OCI-M1 (cell line): ENCODE measurements around the gene OLFML2A.
"Not testable (repeated sequence)": the region's sequence is repeated elsewhere in the genome, so short reads cannot be mapped to it uniquely, and the experiment has no call there.

Experiments used
- DNase-seq: peaks from one replicate; lab custom pipeline; 2025; lab: John Stamatoyannopoulos, UW

The OLFML2A gene

GRCh38 chr9:124761196-124761595 lies 15.7 kb upstream of the OLFML2A start:
- DNase-seq, result no peak

DNA sequence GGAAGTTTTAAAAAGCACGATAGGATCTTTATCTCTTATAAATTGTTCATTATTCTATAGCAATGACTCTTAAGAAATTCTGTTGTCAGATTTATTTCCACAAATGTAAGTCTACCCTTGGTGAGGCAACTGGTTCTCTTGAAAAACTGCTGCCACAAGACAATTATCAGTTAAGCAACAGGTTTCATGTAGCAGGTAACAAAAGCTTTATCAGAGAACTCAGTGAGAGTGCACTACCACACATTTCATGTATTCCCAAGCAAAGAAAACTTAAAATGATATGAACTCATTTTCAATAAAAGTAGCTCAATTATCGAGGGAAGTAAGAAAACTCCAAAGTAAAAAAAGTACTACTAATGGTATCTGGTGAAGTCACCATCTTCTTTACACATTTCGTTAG lies 15.2 kb upstream of the OLFML2A start:
- peak; percentile 32 for DNase-seq

DNA sequence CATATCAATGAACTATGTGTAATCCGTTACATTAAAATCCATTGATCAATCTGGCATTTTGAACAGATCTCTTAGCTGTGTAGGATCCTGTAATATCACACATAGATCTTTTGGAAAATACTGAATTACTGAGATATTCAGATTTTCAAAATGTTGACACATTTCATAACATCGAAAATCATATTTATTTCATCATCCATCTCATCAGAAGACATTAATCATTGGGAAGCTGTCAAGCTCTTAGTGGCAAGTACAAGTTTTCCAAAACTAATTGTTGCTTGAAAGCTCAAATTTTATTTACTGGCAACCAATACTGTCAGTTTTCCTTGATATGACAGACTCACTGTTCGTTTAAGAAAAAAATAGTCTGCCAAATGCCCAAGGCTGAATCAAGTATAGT lies 14.3 kb upstream of the OLFML2A start:
- no peak for DNase-seq

GRCh38 chr9:124764774-124765438 lies 12.0 kb upstream of the OLFML2A start:
- DNase-seq, result peak; percentile 83

DNA sequence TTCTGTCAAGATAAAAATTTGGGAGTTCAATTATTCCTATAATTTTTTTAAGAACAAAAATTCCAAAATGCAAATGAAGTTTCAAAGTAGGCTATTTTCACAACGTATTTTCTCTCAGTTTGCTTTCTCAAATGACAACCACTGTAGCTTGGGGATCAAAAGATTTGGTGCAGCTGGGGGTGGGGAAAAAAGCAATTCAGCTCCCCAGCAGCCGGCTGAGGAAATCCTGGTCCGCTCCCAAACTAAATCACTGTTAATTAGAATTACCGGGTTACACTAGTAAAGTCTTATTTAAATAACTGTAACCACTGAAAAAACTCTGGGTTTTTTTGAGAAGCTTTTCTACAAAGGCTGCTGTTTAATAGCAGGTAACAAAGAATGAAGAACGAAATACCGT lies 11.5 kb upstream of the OLFML2A start:
- DNase-seq, result no peak

DNA sequence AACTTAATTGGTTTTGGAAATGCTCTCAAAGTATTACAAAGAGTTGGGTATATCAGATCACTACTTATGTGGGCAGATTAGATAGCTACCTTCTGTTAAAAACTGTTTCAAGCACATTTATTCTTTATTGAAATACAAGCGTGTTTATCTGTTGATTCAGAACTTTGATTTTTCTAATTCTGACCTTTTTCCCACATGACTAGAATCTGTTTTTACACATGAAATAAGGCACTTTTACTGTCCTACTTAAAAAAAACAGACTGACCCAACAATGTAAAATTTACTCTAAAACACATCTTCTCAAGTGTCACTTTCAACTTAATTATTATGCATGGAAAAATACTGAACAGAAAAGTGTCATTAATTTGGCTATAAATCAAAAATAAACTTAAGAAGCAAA lies 10.6 kb upstream of the OLFML2A start:
- no peak for DNase-seq

GRCh38 chr9:124766815-124767554 lies 9.9 kb upstream of the OLFML2A start:
- DNase-seq, result peak; percentile 48

- DNase-seq, result peak; percentile 68
Observed at GRCh38 chr9:124767821-124768220, 9.1 kb upstream of the OLFML2A start.

DNA sequence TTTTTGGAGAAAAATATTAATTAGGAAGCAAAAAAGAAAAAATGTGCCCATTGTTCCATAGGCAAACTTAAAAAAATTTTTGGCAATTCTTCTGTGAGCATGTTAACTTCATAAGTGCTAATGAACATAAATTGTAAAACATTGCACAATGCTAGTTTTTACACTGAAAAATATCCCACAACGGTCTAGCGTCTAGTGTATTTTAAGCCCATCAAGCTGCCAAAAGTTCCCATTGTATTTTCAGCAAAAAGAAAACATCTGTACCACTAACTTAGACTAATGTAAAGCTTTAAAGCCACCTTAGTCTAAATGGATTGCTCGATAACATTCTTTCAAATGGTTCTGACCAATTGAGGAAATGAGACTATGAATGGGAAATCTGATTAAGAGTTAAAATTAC lies 8.6 kb upstream of the OLFML2A start:
- peak; percentile 43 for DNase-seq

DNA sequence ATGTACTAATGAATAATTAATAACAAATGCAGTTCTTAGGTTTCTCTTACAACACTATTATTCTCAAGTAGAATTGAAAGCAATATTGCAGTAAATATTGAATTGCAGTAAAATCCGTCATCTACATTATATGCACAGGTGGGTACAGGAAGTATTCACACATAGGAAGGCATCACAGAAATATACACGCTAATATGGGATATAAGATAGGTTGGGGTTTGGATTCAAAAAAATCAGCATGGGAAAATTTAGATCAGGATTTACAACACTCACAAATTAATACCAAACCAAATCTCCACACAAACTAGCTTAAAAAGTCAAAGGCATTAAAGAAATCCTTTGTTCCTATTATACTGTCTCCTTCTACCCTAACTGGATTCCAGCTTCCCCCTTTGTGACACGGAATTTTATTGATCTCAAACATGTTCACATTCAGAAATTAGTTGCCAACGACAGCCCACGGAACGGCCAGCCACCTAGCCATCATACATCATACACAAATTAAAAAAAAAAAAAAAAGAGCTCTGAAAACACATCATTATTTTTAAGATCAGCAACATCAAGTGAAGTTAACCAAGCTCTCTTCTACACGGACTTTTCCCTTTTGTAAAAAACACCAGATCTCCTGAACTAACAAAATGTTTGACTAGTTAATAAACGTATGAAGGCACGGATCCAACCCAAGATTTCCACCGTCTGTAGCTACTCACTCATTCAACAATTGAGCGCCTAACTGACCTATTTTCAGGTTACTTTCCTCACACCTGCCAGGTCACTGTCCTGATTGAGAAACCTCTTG lies 8.0 kb upstream of the OLFML2A start:
- DNase-seq, result no peak

DNA sequence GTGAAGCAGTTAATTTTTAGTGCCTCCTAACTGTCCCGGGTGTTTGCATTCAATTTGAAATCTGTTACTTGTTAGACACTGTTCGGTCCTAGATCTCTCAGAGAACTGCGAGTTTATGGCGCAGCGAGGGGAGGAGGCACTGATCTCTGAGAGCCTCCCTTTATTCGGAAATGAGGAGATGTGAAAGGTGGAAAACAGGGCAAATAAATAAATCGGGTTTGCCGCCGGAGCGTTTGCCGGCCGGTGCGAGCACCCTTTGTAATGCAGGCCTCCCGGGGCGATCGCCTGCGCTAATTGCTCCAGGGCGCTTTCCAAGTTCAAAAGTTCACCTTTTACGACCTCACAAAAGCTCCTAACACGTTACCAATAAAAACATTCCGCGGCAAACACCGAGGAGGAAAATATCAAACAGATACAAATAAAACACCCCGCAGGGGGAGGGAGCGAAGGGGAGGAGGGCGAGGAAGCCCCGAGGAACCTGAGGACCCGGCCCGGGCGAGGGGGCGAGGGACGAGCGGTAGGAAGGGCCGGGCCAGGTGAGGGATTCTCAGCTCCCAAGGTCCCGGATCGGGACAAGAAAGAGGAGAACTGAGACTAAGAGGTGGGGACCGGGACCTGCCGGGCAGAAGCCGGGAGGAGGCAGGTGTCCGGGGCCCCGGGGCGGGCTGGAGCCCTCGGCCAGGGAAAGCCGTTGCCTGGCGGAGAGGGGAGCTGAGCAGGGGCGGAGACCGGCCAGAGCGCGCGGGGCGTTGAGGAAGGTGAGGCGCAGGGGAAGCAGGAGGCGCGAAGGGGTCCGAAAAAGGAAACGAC lies 7.2 kb upstream of the OLFML2A start:
- peak; percentile 65 for DNase-seq

- peak; percentile 66 for DNase-seq
Observed at GRCh38 chr9:124770359-124771020, 6.4 kb upstream of the OLFML2A start.

DNA sequence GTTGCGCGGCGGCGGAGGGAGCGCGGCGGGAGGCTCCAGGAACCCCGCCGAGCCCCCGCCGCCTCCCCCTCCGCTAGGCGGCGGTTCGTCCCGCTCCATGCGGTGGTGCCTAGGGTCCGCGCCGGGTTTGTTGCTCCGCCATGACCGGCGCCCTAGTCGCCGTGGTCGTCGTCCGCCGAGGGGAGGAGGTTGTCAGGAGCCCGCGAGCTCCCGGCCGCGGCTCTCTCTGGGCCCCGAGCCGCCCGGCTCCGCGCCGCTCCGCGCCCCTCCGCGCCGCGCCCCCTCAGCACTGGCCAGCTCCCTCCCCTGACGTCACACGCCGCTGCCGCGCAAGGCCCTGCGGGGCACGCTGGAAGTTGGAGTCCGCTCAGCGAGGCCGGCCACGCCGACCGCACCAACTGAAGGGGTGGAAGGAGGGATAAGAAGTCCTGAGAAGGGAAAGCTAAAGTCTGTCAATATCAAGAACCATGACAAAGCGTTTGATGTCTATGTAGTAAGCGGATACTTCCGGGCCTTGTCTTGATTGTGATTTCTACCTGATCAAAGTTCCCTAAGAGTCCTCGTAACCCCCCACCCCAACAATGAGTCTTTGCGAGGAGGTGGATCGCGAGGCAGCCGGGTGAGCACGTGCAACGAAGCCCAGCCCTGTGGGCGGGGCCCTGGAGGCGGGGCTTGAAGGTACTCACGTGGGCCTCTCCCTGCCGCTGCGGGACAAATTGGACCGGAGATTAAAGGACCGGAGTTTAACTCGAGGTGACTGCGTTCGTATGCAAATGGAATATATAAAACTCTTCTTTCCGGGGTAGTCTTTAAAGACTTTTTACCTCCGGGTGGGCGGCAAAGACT lies 5.7 kb upstream of the OLFML2A start, which contains the start of gene NR6A1:
NR6A1 (minus strand) TSS at position 291 of the 846 bp plus-strand sequence.
- peak; percentile 98 for DNase-seq

DNA sequence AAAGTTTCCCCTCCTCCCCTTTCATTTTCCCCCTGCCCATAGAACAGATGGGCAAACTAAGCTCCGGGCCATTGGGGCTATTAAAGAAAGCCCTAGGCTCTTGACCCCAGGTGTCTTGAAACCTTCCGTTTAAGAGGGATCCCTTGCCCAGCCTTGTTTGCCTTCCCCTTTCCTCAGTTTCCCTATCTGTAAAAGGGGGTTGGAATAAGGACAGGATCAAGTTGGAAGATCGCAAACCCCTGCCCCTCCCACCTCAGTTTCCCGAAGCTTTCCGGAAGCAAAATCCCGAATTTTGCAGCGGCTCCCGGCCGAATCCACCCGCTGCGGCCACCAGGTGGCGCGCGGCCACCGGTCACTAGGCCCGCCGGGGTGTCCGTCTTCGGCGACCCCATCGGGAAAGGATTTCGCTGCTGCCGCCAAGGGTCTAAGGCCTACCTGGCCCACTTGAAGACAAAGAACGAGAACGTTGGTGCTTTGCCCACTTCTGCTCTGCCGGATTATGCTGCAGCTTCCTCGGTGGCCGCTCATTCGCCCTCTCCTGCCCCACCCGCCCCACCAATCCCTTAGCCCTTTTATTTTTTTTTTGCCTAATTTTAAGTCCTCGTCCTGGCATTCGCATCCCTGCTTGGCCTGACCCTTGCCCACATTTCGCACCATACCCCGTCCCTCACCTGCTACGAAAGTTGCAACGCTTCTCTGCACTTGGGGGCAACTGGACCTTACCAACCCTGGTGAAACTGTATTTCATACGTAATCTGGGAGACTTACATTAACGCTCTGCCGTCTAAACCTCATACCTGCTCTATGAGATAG lies 4.9 kb upstream of the OLFML2A start:
- DNase-seq, result peak; percentile 84

DNA sequence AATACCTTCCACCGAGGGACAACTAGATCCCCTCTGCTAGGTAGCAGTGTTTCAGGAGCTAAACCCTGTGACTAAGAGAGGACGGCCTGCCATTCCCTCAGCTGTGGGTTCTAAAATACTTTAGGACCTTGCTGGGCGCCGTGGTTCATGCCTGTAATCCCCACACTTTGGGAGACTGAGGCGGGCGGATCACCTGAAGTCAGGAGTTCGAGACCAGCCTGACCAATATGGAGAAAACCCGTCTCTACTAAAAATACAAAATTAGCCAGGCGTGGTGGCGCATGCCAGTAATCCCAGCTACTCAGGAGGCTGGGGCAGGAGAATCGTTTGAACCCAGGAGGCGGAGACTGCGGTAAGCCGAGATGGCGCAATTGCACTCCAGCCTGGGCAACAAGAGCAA lies 4.1 kb upstream of the OLFML2A start:
- not testable (repeated sequence) for DNase-seq

- no peak for DNase-seq
Observed at GRCh38 chr9:124773473-124774128, 3.3 kb upstream of the OLFML2A start.

DNA sequence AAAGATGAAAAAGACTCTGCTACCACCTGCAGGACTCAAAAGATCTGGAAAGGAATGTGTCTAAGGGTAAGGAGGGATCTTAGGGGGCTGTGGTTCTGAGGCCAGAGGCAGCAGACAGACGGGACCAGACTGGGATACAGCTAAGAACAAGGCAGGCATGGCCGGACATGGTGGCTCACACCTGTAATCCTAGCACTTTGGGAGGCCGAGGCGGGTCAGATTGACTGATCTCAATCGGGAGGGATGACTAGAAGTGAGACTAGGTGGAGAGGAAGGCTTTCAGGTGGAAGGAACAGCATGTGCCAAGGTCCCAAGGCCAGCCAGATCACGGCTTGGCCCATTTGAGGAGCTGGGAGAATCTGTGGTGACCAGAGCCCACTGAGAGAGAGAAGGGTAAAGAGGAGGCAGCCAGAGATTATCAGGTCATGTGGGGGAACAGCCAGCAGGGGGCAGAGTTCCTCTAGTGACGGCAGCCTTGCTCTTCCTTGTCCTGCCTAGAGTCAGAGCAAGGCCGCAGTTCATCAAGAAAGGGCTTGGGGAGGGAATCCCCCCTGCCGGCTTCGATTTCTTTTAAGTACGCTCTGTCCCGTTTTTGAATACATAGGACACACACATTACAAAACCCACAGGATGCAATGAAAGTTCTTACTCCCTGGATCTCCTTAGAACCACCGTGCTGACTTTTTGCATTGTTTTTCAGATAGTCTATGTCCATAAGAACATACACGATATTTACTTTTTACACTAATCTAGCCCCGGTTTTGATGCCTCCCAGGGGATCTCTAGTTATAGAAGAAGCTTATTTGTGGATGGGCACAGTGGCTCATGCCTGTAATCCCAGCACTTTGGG lies 2.6 kb upstream of the OLFML2A start:
- DNase-seq, result peak; percentile 91

DNA sequence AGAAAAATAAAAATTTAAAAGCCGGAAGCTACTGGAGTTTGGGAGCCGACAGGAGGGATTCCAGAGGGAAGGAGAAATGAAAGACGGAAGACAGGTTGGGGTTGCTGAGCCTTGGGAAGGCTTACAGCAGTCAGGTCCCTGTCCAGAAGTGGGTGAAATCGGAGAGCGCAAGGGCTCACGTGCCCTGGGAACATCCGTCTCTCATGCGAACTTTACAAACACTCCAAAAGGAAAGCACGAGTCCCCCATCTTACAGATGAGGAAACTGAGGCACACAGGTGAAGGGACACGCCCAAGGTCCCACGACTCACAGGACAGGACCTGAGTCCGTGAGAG lies 347 bp upstream of the OLFML2A start:
- no peak for DNase-seq
